NCI-H2227 treated with DMSO at 0.1 percent for 48 hours (cell line): ENCODE results near the gene TMEM147.
"Not testable (repeated sequence)": the region's sequence is repeated elsewhere in the genome, so short reads cannot be mapped to it uniquely, and the experiment has no call there.

ENCODE experiments used
- DNase-seq: peaks from one replicate; lab custom pipeline; 2025; lab: John Stamatoyannopoulos, UW

The TMEM147 gene

DNA sequence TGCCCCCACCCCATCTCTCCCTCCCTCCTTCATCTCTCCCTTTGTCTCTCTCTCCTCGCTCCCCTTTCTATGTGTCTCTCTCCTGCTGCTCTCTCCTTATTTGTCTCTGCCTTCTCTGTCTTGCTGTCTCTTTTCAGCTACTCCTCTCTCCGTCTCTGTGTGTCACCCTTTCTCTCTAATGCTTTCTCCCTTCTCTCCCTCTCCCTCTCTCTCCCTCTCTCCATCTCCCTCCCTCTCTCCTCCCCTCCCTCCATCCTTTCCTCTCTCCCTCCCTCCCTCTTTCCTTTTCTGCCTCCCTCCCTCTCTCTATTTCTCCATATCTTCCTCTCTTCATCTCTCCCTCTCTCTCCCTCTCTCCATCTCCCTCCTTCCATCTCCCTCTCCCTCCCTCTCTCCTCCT is 17.4 kb downstream of the TMEM147 start:
- no peak for DNase-seq

DNA sequence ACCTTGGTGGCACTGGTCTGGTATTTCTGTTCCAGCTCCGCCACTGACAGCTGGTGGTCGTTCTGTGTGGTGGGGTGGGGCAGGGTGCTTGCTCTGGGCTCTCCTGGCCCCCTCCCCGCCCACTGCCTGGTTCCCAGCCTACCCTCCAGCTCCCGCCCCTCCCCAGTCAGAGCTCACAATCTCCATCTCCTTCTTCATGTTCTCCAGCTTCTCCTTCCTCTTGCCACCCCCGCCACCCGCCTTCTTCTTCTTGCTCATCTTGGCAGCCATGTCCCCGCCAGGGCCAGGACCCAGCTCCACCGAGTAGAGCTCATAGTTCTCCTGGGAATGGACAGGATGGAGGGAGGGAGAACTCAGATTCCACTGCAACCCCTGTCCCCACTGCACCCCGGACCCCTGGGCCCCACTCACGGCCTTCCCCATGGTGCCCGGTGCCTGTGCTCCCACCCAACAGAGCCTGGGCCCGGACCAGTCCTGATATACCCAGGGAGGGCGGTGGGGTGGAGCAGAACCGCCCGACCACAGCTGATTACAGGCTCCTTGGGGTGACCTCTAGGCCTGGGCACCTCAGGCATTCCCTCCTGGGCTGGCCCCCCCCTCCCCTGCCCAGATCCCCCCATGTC is 17.9 kb downstream of the TMEM147 start, which contains the start of gene ATP4A:
TSS of gene ATP4A (minus strand) at position 452 of the 623 bp plus-strand sequence. CDS start at position 423, 29 bp downstream.
- no peak for DNase-seq

DNA sequence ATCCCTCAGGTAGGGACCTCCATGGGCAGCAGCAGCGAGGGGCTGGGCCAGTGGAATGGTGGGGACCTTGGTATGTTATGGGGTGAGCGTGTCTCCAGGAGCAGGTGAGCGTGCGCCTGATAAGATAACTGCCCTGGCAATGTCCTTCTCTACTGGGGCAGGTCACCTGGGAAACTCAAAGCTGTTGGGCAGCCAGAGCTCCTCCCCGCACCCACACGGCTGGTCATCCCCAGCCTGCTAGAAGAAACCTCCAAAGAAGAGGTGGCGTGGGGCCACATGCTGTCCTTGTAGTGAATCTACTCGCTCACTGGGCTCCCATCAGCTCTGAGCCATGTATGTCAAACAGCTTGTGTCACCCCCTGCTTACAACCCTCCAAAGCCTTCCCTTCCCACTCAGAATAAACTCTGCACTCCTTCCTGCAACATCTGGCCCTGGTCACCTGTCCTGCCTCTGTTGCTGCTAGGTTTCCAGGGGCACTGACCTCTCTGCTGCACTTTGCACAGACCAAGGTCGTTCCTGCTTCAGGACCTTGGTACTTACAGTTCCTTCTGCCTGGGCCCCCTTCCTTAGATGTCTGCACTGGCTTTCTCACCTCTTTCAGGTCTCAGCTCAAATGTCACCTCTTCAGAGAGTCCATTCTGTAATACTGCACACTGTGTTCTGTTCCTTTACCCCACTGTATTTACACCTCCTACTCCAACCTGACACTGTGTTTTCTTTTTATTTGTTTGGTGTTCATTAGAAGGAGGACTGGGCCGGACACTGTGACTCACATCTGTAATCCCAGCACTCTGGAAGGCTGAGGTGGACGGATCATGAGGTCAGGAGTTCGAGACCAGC is 19.8 kb downstream of the TMEM147 start:
- DNase-seq = no peak

DNA sequence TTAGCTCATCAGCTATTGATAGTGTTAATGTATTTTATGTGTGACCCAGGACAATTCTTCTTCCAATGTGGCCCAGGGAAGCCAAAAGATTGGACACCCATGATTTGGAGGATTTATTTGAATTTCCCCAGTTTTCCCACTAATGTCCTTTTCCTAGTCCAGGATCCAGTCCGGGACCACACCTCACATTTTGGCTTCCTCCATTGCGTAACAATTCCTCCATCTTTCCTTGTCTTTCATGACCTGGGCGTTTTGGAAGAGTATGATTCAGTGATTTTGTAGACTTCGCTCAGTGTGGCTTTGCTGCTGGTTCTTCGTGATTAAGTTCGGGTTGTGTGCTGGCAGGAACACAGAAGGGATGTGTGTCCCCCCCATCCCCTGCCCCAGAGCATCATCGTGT is 21.3 kb downstream of the TMEM147 start:
- DNase-seq = no peak

DNA sequence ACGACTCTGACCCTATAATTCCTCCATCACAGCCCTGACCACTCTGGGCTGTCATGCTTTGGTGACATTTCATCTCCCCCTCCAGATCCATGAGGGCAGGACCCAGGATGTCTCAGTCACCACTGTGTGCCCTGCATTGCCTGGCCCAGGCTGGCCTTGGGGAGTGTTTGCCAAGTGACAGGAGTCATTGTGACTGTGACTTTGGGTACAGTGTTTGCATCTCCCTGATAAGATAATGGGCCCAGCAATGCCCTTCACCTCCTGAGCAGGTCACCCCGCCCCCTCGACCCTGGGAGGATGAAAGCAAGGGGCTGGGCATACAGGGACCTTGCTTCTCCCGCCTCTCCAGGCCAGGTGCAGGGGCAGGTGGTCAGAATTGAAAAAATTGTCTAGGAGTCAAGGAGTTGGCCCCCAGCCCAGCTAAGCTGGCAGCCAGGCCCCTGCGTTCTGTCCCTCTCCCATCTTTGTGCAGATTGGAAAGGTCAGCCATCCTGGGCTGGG is 23.9 kb downstream of the TMEM147 start:
- DNase-seq = no peak

DNA sequence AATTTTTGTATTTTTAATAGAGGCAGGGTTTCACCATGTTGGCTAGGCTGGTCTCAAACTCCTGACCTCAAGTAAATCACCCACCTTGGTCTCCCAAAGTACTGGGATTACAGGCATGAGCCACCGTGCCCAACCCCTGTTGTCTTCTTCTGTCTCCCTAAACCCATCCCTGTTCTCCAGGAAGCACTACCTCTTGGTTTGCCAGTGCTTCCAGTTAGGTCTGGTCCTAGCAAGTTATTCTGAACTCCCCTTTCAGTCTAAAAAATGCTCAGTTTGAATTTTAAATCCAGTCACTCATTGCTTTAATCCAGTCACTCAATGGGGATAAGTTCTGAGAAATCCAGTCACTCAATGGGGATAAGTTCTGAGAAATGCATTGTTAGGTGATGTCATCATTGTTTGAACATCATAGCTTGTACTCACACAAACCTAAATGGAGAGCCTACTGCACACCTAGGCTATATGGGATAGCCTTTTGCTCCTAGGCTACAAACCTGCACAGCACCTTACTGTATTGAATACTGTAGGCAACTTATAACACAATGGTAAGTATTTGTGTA is 26.1 kb downstream of the TMEM147 start:
- no peak for DNase-seq

DNA sequence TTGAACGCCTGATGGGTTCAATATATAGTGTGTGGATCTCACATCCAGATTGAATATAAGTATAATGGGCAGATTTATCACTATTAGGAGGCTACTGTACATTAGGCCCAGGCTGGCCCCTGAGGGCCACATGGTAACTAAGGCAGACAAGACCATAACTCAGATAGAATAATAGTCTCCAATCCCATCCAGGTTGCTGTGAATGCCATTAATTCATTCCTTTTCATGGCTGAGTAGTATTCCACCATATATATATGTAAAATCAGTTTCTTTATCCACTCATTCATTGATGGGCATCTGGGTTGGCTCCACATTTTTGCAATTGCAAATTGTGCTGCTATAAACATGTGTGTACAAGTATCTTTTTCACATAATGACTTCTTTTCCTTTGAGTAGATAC is 32.5 kb downstream of the TMEM147 start:
- no peak for DNase-seq

DNA sequence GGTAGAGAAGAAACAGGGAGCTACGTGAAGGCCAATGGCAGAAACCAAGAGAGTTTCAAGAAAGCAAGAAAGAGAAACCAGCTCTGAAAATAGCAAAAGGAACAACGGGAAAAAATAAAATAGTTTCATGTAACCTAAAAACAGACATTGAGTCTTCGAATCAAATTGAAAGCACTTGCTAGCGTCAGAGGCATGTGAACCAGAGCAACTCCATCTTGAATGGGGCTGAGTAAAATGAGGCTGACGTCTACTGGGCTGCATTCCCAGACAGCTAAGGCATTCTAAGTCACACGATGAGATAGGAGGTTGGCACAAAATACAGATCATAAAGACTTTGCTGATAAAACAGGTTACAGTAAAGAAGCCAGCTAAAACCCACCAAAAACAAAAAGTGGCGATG is 33.3 kb downstream of the TMEM147 start:
- no peak for DNase-seq

DNA sequence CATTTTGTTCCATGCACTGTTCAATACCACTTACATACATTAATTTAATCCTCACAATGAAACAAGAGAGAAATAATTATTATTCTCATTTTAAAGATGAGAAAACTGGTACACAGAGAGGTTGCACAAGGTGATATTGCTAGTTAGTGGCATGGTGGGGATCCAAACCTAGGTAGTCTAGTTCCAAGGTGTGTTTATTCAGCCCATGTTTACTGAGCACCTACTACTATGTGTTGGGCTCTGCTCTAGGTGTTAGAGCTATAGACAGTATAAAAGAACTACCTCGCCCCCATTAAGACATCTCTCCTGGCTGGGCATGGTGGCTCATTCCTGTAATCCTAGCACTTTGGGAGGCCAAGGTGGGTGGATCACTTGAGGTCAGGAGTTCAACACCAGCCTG is 37.3 kb downstream of the TMEM147 start:
- DNase-seq = no peak

DNA sequence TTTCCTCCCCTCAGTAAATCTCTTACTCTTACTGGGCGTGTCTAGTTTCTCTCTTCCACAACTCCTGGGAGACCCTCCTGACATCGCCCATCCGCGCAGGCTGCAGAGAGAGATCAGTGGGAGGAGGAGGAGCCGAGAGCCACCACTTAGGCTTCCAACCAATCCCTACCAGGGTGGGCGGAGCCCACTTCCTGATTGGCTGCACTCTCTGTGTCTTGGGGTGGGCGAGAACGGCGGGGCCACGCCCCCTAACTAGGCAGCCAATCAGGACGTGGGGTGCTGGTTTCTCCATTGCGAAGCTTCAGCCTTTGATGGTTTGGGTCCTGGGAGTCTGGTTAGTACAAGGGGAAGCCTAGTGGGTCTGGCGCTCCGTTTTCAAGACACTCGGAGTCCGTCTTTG is 40.4 kb downstream of the TMEM147 start, which contains the start of gene PMIS2:
TSS of gene PMIS2 (plus strand) at position 326 of the 400 bp plus-strand sequence. CDS start 87 bp downstream, outside the sequence.
- DNase-seq = no peak

DNA sequence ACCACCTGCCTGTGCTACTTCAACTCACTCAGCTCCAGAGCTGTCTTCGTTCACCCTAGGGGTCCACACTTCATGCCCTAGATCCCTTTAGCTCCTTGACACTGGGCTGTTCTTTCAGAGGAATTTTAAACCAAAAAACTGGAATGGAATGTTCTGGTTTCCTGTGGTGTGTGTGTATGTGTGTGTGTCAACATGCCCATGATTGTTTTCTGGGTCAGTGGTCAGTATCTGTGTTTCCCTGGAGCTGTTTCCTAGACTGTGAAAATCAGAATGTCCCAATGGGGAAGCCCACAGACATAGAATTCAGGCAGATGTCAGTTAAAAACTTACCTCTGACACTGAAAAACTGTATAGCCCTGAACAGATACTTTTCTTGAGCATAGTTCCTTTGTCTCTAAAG is 41.9 kb downstream of the TMEM147 start:
- DNase-seq = no peak

DNA sequence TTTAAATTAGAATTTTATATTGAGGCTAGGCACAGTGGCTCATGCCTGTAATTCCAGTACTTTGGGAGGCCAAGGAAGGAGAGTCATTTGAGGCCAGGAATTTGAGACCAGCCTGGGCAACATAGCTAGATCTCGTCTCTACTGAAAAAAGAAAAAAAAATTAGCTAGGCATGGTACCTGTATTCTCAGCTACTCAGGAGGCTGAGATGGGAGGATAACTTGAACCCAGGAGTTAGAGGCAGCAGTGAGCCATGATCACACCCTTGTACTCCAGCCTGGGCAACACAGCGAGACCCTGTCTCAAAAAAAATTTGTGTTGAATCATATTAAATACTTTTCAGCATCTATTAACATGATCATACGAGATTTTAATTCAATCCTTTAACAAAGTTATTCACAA is 45.4 kb downstream of the TMEM147 start:
- DNase-seq = no peak

DNA sequence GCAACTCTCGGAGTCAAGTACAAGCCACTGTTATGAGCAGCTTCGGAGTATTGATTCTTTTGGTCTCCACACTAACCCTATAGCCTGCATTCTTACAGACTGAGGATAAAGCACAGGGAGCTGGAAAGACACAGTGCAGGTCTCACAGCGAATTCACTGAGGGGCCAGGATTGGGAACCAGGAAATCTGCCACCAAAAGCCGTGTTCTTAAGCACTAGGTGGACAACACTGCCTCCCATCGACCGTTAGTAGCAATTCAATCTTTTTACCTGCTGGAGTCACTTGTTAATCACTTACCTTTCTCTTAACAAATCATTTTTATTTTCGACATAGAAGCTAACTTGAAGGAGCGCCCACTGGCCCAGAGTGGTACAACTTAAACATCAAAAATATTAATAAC is 46.8 kb downstream of the TMEM147 start:
- DNase-seq = peak; percentile 42

DNA sequence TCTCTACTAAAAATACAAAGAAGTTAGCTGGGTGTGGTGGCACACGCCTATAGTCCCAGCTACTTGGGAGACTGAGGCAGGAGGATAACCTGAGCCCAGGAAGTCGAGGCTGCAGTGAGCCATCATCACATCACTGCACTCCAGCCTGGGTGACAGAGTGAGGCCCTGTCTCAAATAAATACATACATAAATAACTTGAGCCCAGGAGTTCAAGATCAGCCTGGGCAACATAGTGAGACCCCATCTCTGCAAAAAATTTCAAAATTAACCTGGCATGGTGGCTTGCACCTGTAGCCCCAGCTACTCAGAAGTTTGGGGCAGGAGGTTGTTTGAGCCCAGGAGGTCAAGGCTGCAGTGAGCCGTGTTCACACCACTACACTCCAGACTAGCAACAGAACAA is 49.6 kb downstream of the TMEM147 start:
- DNase-seq = not testable (repeated sequence)

DNA sequence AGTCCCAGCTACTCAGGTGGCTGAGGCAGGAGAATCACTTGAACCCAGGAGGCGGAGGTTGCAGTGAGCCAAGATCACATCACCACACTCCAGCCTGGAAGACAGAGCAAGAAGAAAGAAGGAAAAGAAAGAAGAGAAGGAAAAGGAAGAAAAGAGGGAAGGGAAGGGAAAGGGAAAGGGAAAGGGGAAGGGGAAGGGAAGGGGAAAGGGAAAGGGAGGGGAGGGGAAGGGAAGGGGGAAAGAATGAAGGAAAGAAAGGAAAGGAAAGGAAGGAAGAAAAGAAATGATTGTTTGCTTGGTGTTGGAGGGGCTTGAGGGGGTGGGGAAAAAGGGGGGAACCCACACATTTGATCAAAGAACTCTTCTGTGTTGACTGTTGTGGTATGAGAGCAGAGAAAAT is 50.5 kb downstream of the TMEM147 start:
- DNase-seq = no peak

DNA sequence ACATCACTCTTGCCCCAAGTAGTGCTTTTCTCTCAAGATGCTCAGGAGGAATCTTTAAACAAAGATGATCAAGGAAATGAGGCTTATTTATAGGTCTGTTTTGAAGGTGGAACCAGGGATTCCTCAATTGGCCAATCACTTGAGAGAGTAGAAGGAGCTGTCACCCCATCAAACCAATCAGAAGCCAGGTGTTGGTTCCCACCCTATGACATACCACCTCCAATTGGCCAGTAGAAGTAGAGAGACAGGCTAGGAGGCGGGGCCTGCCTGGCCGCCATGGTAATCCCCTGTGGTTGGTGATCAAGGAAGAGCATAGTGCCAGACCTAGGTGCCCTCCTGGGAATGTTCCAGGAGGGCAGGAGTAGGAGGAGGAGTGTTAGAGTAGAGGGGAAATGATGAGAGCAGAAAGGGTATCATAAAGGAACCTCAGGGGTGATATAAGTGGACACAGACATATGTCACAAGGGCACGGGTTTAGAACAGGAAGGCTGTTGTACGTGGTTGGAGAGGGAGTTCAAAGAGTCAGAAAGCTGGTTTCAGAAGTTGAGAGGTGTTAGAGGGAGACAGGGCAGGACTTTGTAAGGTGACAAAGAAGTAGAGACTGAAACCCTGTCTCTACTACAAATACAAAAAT is 51.1 kb downstream of the TMEM147 start:
- DNase-seq = no peak
